Left kidney (tissue), 8 donors: ENCODE measurements around the gene RNFT2. TPM values are rescaled to one million over a fixed set of nuclear protein-coding genes. Genes with fewer than 3 reads are reported as not detected.

Experiments used
- DNase-seq: peaks from one replicate; pipeline ENCODE4 v3.0.0-alpha.2; 2013
- long read RNA-seq, 8 donors: transcript quantifications; one replicate each; lab custom pipeline, GENCODE V29; 2026
- polyA plus RNA-seq: library from polyadenylated mRNA; unstranded; fragments of 120-200 nt; gene quantifications from one replicate; pipeline ENCODE4 v1.2.1, GENCODE V29; 2013; ENCODE audit not compliant: insufficient read length

RNFT2 gene, protein sequence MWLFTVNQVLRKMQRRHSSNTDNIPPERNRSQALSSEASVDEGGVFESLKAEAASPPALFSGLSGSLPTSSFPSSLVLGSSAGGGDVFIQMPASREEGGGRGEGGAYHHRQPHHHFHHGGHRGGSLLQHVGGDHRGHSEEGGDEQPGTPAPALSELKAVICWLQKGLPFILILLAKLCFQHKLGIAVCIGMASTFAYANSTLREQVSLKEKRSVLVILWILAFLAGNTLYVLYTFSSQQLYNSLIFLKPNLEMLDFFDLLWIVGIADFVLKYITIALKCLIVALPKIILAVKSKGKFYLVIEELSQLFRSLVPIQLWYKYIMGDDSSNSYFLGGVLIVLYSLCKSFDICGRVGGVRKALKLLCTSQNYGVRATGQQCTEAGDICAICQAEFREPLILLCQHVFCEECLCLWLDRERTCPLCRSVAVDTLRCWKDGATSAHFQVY
- polyA plus RNA-seq = 8.6 TPM
- long read RNA-seq, donor 1, partial matches to known transcripts = 0 of 1 reads
- long read RNA-seq, donor 1, other reads (novel, unspliced or antisense) = 0 of 1 reads
- long read RNA-seq, donor 2 = 0 reads
- long read RNA-seq, donor 3, partial matches to known transcripts = 0 of 1 reads
- long read RNA-seq, donor 3, other reads (novel, unspliced or antisense) = 0 of 1 reads
- long read RNA-seq, donor 4 = 0 reads
- long read RNA-seq, donor 5 = 0 reads
- long read RNA-seq, donor 6 = 0 reads
- long read RNA-seq, donor 7 = 0 reads
- long read RNA-seq, donor 8 = 0 reads

GRCh38 chr12:116737774-116738657 lies at the start of gene RNFT2, which contains the start of gene SPRING1:
TSS of gene RNFT2 (plus strand) at chr12:116738315. CDS start at chr12:116740498, 2,183 bp downstream.
TSS of gene SPRING1 (minus strand) at chr12:116738069. CDS start at chr12:116737900, 169 bp downstream.
- peak; percentile 99 for DNase-seq

GRCh38 chr12:116689521-116689920 lies 48.6 kb upstream of the RNFT2 start:
- no peak for DNase-seq

DNA sequence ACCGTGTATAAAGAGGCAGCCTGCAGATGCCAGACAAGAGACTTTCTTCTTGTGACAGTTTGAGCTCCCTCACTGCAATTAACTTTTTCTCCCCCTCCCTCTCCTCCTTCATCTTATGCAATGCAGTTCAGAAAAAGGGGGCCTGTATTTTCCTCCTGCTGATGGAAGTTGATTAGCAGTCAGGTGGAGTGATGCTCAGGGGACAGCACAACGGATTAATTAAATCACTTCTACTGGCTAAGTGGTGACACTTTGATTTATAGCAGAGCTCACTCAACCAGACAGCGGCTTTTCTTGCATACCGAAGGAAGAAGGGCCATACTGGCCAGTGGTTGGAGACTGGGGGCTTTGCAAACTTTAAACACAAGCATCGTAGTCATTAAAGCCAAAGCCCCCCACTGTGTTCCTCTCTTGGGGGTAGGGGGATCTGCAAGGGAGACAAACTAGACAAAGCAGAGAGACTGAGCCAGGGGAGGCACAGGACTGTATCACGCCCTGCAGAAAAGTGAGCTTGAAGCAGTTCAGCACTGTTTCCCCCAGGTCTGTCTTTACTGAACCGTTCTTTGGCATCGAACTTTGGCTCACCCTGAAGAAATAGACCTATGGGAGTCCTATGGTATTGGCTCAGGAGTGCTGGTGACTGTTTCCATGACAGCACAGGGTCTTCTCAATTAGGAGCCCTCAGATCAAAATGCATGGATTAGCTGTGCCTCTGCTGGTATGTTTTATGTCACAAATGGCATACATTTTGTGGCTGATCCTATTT lies 48.0 kb upstream of the RNFT2 start:
- DNase-seq = no peak

DNA sequence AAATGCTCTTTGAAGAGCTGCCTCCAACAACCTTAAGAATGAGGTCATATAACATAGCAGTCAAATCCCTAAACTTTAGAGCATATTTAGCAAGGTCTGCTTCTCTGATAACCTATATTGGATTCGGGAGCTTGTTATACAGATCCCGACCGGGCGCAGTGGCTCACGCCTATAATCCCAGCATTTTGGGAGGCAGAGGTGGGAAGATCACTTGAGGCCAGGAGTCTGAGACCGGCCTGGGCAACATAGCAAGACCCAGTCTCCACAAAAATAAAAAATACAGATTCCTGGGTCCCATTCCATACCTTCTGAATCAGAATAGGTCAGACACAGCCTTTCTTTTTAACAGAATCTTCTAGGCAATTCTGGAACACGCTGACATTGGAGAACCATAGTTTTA lies 46.9 kb upstream of the RNFT2 start:
- no peak for DNase-seq

GRCh38 chr12:116691636-116692035 lies 46.5 kb upstream of the RNFT2 start:
- no peak for DNase-seq

- no peak for DNase-seq
These were observed 45.5 kb upstream of the RNFT2 start for GRCh38 chr12:116692605-116693004.

DNA sequence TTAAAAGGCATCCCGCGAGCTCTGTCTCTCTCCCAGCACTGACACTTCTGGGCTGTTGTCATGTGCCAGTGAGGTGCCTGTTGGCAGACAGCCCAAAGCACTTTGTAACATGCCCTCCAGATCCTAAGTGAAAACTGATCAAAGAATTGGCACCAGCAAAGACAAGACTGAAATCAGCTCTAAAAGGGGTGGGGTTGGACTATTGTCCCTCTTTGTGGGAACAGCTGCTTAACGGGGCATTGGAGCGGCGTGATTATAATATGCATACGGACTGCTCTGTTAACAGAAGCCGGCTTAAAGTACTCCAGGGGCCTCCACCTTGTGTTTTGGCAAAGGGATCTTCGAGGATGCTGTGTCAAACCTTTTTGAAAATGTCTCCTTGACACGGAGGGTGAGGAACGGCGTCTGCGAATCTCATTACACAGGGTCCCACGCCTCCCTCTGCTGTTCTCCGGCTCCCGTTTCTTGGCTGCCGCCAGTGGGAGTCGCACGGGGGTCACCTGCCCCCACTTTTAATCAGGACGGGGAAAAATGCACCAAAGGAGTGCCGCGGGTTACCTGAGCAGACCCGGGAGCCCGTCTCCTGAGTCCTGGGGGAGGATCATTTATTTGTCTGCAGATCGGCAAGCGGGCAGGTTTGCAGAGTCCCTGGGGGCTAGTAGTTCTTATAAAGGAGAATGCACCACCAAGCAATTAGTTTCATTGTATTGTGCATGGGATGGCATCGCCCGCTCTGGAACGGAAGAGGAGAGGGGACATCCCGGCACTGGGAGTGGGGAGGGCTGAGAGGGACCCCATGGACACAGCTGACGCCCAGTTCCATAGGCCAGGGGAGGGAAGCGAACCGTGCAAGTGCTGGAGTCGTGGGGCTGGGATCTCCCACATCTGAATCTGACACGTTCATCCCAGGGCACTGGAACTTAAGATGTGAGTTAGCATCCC lies 44.6 kb upstream of the RNFT2 start:
- DNase-seq = no peak

DNA sequence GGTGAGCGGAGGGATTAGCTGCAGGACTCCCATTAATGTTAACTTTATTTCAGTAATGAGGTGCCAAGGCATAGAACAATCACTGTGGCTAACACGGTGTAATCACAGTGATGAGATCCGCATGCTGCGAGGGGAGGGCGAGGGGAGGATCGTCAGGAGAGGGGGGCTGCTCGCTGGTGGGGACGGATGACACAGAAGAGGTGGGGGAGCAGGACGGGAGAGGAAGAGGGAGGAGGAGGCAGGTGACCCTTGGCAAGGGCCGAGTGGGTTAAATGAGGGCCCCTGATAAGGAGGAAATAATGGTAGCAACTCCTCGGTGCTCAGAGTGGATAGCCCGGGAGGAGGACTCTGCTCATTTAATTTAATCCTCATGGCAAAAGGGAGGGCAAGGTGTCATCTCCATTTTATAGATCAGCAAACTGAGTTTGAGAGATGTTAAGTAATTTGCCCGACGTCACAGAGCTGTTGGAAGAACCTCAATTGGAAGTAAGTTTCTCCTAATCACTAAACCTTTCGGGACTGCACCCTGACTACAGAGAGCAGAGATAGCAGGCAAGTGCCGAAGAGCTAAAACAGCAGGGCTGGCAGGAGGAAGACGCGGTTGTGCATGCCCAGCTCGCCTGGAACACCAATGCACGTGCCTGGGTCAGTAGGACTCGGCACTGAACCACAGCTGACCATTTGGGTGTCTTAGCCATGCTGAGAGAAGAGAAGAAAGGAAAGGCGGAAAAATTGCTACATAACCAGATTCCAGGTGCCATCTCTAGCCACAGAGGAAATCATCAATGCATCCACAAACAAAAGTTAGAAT lies 43.3 kb upstream of the RNFT2 start:
- DNase-seq = no peak

DNA sequence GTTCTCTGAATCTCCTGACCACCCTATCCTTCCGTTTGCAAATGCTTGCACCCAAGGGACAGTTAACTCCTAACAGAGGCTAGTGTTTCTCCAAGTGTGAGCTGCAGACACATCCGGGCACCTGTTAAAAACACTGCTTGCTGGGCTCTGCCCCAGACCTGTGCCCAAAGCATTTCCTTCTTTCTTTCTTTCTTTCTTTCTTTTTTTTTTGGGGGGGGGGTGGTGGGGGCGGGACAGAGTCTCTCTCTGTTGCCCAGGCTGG lies 42.7 kb upstream of the RNFT2 start:
- no peak for DNase-seq

DNA sequence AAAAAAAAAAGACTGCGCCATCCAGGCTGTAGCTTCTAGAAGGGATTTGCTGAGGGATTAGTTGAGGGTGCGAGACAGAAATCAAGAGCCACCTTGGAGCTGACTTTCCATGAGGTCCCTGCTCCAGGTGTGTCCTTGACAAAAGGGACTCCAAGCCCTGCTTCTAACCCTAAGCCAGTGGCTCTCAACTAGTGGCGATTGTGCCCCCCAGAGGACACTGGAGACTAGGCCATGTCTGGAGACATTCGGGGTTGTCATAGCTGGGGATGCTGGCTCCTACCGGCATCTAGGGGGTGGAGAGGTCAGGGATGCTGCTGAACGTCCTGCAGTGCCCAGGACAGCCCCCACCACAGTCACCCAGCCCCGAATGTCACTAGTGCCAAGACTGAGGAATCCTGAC lies 40.8 kb upstream of the RNFT2 start:
- no peak for DNase-seq

GRCh38 chr12:116697716-116698115 lies 40.4 kb upstream of the RNFT2 start:
- DNase-seq = no peak

- no peak for DNase-seq
These were observed 40.0 kb upstream of the RNFT2 start for GRCh38 chr12:116698116-116698515.

DNA sequence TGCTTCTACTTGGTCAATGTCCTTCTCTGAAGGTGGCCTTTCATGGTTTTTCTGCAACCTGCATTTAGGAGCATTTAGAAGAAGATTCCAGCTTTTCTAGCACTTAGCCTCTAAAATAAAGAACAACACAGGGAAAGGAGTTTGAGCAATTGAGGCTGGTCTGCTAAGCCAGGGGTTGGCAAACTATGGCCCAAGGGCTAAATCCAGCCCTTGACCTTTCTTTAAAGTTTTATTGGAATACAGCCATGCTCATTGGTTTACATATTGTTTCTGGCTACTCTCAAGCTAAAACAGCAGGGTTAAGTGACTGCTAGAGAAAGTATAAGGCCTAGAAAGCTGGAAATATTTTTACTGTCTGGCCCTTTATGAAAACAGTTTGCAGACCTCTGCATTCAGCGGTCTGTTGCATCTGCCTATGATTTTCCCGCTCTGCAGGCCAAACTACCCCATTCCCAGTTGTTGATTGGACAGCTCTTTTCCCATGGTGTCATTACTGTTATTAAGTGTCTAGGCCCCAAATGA lies 39.5 kb upstream of the RNFT2 start:
- DNase-seq = no peak

DNA sequence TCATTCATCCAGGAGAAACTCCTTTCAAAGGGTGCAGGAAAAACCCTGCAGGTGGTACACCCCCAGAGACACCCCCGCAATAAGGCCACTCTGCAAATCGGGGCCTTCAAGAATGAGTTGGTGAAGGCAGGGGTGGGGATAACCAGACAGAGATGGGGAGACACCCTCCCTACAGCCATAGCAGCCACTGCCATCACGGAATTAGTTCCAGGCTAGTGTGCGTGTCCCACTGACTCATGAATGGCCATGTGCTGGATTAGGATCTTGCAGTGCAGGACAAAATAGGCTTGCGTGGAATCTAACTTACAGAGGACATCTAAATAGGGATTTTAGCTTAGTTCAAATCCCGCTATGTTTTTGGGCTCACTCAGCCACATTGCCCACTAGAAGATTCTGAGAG lies 38.0 kb upstream of the RNFT2 start:
- DNase-seq = no peak

DNA sequence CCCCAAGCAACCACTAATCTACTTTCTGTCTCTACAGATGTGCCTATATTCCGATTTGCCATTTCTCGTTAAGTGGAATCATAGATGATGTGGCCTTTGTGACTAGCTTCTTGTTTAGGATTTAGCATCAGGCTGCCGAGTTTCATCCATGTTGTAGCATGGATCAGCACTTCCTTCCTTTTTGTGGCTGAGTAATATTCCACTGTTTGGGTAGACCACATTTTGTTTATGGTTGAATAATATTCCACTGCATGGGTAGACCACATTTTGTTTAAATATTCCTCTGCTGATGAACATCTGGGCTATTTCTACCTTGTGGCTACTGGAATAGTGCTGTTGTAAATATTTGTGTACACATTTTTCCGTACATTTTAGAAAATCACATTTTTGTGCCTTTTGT lies 36.7 kb upstream of the RNFT2 start:
- no peak for DNase-seq

DNA sequence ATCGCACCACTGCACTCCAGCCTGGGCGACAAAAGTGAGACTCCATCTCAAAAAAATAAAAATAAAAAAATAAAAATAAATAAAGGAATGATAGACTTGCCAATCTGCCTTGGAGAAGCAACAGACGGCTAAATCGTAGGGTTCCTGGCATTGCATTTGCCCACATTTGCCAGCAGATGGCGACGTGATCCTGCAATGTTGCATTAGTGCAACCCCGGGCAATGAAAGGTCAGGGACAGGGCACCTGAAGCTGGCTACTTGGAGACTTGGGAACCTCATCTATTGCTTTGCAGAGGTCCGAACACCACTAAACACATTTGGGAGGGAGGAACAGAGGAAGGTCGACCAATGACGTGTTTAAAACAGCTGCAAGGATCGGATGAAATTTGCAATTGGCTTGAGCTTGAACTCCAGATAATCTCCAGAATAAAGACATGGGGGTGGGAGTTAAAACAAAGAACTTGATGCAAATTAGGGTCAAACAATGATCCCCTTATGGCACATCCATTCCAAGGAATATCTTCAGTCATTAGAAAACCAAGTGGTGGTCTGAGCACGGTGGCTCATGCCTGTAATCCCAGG lies 34.8 kb upstream of the RNFT2 start:
- no peak for DNase-seq

- no peak for DNase-seq
These were observed 30.4 kb upstream of the RNFT2 start for GRCh38 chr12:116707751-116708150.

- no peak for DNase-seq
These were observed 29.0 kb upstream of the RNFT2 start for GRCh38 chr12:116708826-116709756.
